GM23338 (cell line): ENCODE measurements around the gene OLFML2B. TPM values are rescaled to one million over a fixed set of nuclear protein-coding genes. Genes with fewer than 3 reads are reported as not detected.

Source experiments
- ATAC-seq: fragments of 200-7000 bp; cut with Tn5 transposase; 3 replicates; pipeline ENCODE4 v1.9.1; 2020
- DNase-seq: peaks from one replicate; pipeline ENCODE4 v3.0.0-alpha.2; 2015; ENCODE audit warnings: low spot score
- H2AFZ ChIP-seq: fragments of 200-600 bp; sonication (generic); 2 replicates; pipeline ENCODE4 v1.8.0; 2016; ENCODE audit warnings: antibody characterized with exemption, mild to moderate bottlenecking, moderate library complexity
- H3F3A ChIP-seq: fragments of 200-600 bp; sonication (generic); replicated peaks from 2 replicates; pipeline ENCODE4 v1.8.0; 2017; ENCODE audit warnings: antibody characterized with exemption, mixed run types, low read depth
- H3K27ac ChIP-seq: fragments of 200-600 bp; sonication (generic); 2 replicates; pipeline ENCODE4 v1.6.1; 2016; ENCODE audit warnings: low read depth
- H3K27me3 ChIP-seq: fragments of 200-600 bp; sonication (generic); 2 replicates; pipeline ENCODE4 v1.8.0; 2016; ENCODE audit warnings: mild to moderate bottlenecking, mixed run types, moderate library complexity; ENCODE audit not compliant: insufficient read depth
- H3K36me3 ChIP-seq: fragments of 200-600 bp; sonication (generic); 2 replicates; pipeline ENCODE4 v1.8.0; 2016; ENCODE audit warnings: mild to moderate bottlenecking; ENCODE audit not compliant: insufficient read depth
- H3K4me1 ChIP-seq: fragments of 200-600 bp; sonication (generic); 2 replicates; pipeline ENCODE4 v1.8.0; 2016; ENCODE audit warnings: mild to moderate bottlenecking, moderate library complexity; ENCODE audit not compliant: insufficient read depth
- H3K4me2 ChIP-seq: fragments of 200-600 bp; sonication (generic); 2 replicates; pipeline ENCODE4 v1.7.1; 2017; ENCODE audit warnings: mixed run types
- H3K4me3 ChIP-seq: fragments of 200-600 bp; sonication (generic); 2 replicates; pipeline ENCODE4 v1.6.1; 2016; ENCODE audit warnings: mixed run types
- H3K79me2 ChIP-seq: fragments of 200-600 bp; sonication (generic); replicated peaks from 2 replicates; pipeline ENCODE4 v1.8.0; 2017; ENCODE audit warnings: mild to moderate bottlenecking; ENCODE audit not compliant: insufficient read depth
- H3K9me2 ChIP-seq: fragments of 200-600 bp; sonication (generic); 2 replicates; pipeline ENCODE4 v1.8.0; 2017; ENCODE audit not compliant: insufficient read depth
- H4K20me1 ChIP-seq: fragments of 200-600 bp; sonication (generic); replicated peaks from 2 replicates; pipeline ENCODE4 v1.8.0; 2017; ENCODE audit warnings: mild to moderate bottlenecking; ENCODE audit not compliant: insufficient read depth
- H3K27ac Mint-ChIP-seq: 2 replicates; pipeline ENCODE4 v1.8.0; 2020; ENCODE audit warnings: inconsistent platforms, mild to moderate bottlenecking, moderate library complexity, mixed read lengths
- H3K27me3 Mint-ChIP-seq: 3 replicates; pipeline ENCODE4 v1.8.0; 2022; ENCODE audit warnings: low read depth, mild to moderate bottlenecking, moderate library complexity, mixed read lengths, inconsistent platforms; ENCODE audit not compliant: insufficient read depth, poor library complexity
- H3K36me3 Mint-ChIP-seq: 3 replicates; pipeline ENCODE4 v1.8.0; 2021; ENCODE audit warnings: low read depth, mild to moderate bottlenecking, inconsistent platforms, moderate library complexity, mixed read lengths
- H3K4me1 Mint-ChIP-seq: 3 replicates; pipeline ENCODE4 v1.8.0; 2020; ENCODE audit warnings: mild to moderate bottlenecking, inconsistent platforms, mixed read lengths
- H3K4me3 Mint-ChIP-seq: 3 replicates; pipeline ENCODE4 v1.8.0; 2021; ENCODE audit warnings: moderate library complexity, mild to moderate bottlenecking, inconsistent platforms, mixed read lengths
- H3K9me3 Mint-ChIP-seq: 3 replicates; pipeline ENCODE4 v1.8.0; 2020; ENCODE audit warnings: moderate library complexity, mild to moderate bottlenecking, inconsistent platforms, mixed read lengths
- CREB1 ChIP-seq: fragments of 250-450 bp; sonication (Bioruptor Pico); IDR thresholded peaks from 2 replicates; pipeline ENCODE4 v1.5.0; 2020; ENCODE audit warnings: low read depth, mild to moderate bottlenecking, moderate library complexity
- CTCF ChIP-seq, 2 experiments: fragments of 200-600 bp in 1 of 2; sonication (generic) in 1 of 2; conservative IDR thresholded peaks; 2 replicates each; pipeline versions ENCODE4 v1.5.1 to v1.6.1; 2016 to 2017; ENCODE audit warnings: antibody characterized with exemption in 2 of 2, low read depth in 2 of 2, mild to moderate bottlenecking in 2 of 2, moderate library complexity in 1 of 2
- ETS1 ChIP-seq: IDR thresholded peaks from 2 replicates; pipeline ENCODE4 v1.6.1; 2016; ENCODE audit warnings: antibody characterized with exemption
- EZH2 ChIP-seq: fragments of 200-600 bp; sonication (generic); IDR thresholded peaks from one replicate; pipeline ENCODE4 v1.8.0; 2017; ENCODE audit warnings: antibody characterized with exemption, mild to moderate bottlenecking, low read depth; ENCODE audit not compliant: unreplicated experiment
- EZH2phosphoT487 ChIP-seq: fragments of 200-600 bp; sonication (generic); IDR thresholded peaks from one replicate; pipeline ENCODE4 v1.8.1; 2018; ENCODE audit warnings: antibody characterized with exemption; ENCODE audit not compliant: unreplicated experiment
- JUNB ChIP-seq: IDR thresholded peaks from one replicate; pipeline ENCODE4 v1.6.1; 2016; ENCODE audit warnings: antibody characterized with exemption; ENCODE audit not compliant: unreplicated experiment
- NANOG ChIP-seq: IDR thresholded peaks from 2 replicates; pipeline ENCODE4 v1.6.1; 2016; ENCODE audit warnings: antibody characterized with exemption, borderline replicate concordance
- POLR2AphosphoS5 ChIP-seq: IDR thresholded peaks from 2 replicates; pipeline ENCODE4 v1.6.1; 2016; ENCODE audit warnings: antibody characterized with exemption, low read depth
- STAT1 ChIP-seq: IDR thresholded peaks from one replicate; pipeline ENCODE4 v1.6.1; 2016; ENCODE audit warnings: antibody characterized with exemption; ENCODE audit not compliant: unreplicated experiment
- ZNF114 ChIP-seq: fragments of 250-450 bp; sonication (Bioruptor Pico); IDR thresholded peaks from 2 replicates; pipeline ENCODE4 v1.5.0; 2020; ENCODE audit warnings: mild to moderate bottlenecking, moderate library complexity
- ZNF331 ChIP-seq: fragments of 250-450 bp; sonication (Bioruptor Pico); IDR thresholded peaks from 2 replicates; pipeline ENCODE4 v1.5.0; 2020; ENCODE audit warnings: low read depth, mild to moderate bottlenecking, moderate library complexity
- polyA plus RNA-seq: library from polyadenylated mRNA; unstranded; fragments of >200 nt; fragmentation: Nextera tagmentation; extraction: Ambion mirVana; gene quantifications from 2 replicates; pipeline ENCODE4 v1.2.1, GENCODE V29; 2016
- total RNA-seq: library from RNA; depleted of rRNA; stranded (reverse); fragments of >200 nt; shearing (Covaris generic); gene quantifications from 2 replicates; pipeline ENCODE4 v1.2.3, GENCODE V29; 2014

OLFML2B gene
- total and polyA plus RNA-seq, 2 experiments from 2014 or later, result 2.9 to 4.3 TPM

- Mint-ChIP-seq H3K4me3 (no peak overlapping the region), H3K27ac (no peak overlapping the region), H3K9me3 (no peaks in the 10 kb centered on the region), H3K27me3 (no peaks in the 10 kb centered on the region), H3K36me3 (peaks cover 2% of the 10 kb centered on the region; the same call in 1 of the 3 replicates), H3K4me1 (peaks cover 17% of the 10 kb centered on the region)
- H3K36me3 ChIP-seq, result no peaks in the 10 kb centered on the region
- no peak for DNase-seq
- H3F3A ChIP-seq, result no peaks in the 10 kb centered on the region
- 0 out of 2 replicates have a peak, but pooled peaks cover 6% of the 10 kb centered on the region for H3K4me1 ChIP-seq
- no peak overlapping the region for H2AFZ ChIP-seq
- no peak overlapping the region for H3K4me2 ChIP-seq
- H3K4me3 ChIP-seq, result no peak overlapping the region
- TF ChIP-seq EZH2phosphoT487, result no peak
- no peak for TF ChIP-seq ZNF114 (CRISPR knock-in tag)
- no peak for TF ChIP-seq STAT1
- TF ChIP-seq NANOG, result no peak
- TF ChIP-seq EZH2, result no peak
- TF ChIP-seq POLR2AphosphoS5, result no peak
- no peak for TF ChIP-seq ETS1
- TF ChIP-seq ZNF331, result no peak
- no peak for TF ChIP-seq CREB1 (CRISPR knock-in tag)
- no peak for TF ChIP-seq CTCF (conservative IDR thresholded peaks at IDR 0.05; ENCODE audit: low read depth in 2 of 2)
- TF ChIP-seq JUNB, result no peak
- H3K79me2 ChIP-seq, result no peaks in the 10 kb centered on the region
- no peaks in the 10 kb centered on the region for H4K20me1 ChIP-seq
- no peak for ATAC-seq
- H3K27me3 ChIP-seq, result no peaks in the 10 kb centered on the region
- no peak overlapping the region for H3K27ac ChIP-seq
- 0 out of 2 replicates have a peak, but pooled peaks cover 3% of the 10 kb centered on the region for H3K9me2 ChIP-seq
Observed at GRCh38 chr1:161954050-161954449, 69.6 kb downstream of the OLFML2B start.

- Histone ChIP-seq H3K79me2 (no peaks in the 10 kb centered on the region), H3K4me1 (0 out of 2 replicates have a peak, but pooled peaks cover 6% of the 10 kb centered on the region), H4K20me1 (no peaks in the 10 kb centered on the region), H3F3A (no peaks in the 10 kb centered on the region), H3K27me3 (no peaks in the 10 kb centered on the region), H3K9me2 (0 out of 2 replicates have a peak, but pooled peaks cover 3% of the 10 kb centered on the region), H3K27ac (no peak overlapping the region), H2AFZ (no peak overlapping the region), H3K4me2 (no peak overlapping the region), H3K36me3 (no peaks in the 10 kb centered on the region), H3K4me3 (no peak overlapping the region)
- DNase-seq (no peak), ATAC-seq (no peak)
- Mint-ChIP-seq H3K4me1 (peaks cover 11% of the 10 kb centered on the region; the same call in 2 of the 3 replicates), H3K27ac (no peak overlapping the region), H3K4me3 (no peak overlapping the region), H3K9me3 (no peaks in the 10 kb centered on the region), H3K27me3 (no peaks in the 10 kb centered on the region), H3K36me3 (no peaks in the 10 kb centered on the region)
- TF ChIP-seq ZNF114 (CRISPR knock-in tag) (no peak), JUNB (peak; percentile 41)
Observed at GRCh38 chr1:161953256-161953920, 70.3 kb downstream of the OLFML2B start.
